Ectodermal cell (in vitro differentiated cells): ENCODE data around the gene HES1.
"Not testable (repeated sequence)": the region's sequence is repeated elsewhere in the genome, so short reads cannot be mapped to it uniquely, and the experiment has no call there.

Experiments
- H3K27ac ChIP-seq: 2 replicates; pipeline ENCODE4 v1.7.0; 2013; ENCODE audit warnings: mild to moderate bottlenecking, low read depth, low read length; ENCODE audit not compliant: insufficient read depth, poor library complexity, severe bottlenecking
- H3K27me3 ChIP-seq: 2 replicates; pipeline ENCODE4 v1.7.0; 2013; ENCODE audit warnings: mild to moderate bottlenecking, low read length; ENCODE audit not compliant: insufficient read depth, control insufficient read depth, poor library complexity, severe bottlenecking
- H3K36me3 ChIP-seq: one replicate; pipeline ENCODE4 v1.7.0; 2013; ENCODE audit warnings: low read length; ENCODE audit not compliant: control insufficient read depth, insufficient read depth
- H3K4me1 ChIP-seq: one replicate; pipeline ENCODE4 v1.7.0; 2013; ENCODE audit warnings: low read length; ENCODE audit not compliant: control insufficient read depth, insufficient read depth
- H3K4me3 ChIP-seq: 2 replicates; pipeline ENCODE4 v1.7.0; 2013; ENCODE audit warnings: low read depth, low read length, control low read depth; ENCODE audit not compliant: insufficient read depth
- H3K9me3 ChIP-seq: 2 replicates; pipeline ENCODE4 v1.7.0; 2013; ENCODE audit warnings: mild to moderate bottlenecking, low read length, moderate library complexity; ENCODE audit not compliant: control insufficient read depth
- WGBS, 2 experiments: methylation state at CpG; one replicate each; pipeline ENCODE4 v1.1.7; 2013; ENCODE audit warnings: missing lambda C conversion rate in 2 of 2; 5-methylcytosine and 5-hydroxymethylcytosine counted together

HES1 gene

DNA sequence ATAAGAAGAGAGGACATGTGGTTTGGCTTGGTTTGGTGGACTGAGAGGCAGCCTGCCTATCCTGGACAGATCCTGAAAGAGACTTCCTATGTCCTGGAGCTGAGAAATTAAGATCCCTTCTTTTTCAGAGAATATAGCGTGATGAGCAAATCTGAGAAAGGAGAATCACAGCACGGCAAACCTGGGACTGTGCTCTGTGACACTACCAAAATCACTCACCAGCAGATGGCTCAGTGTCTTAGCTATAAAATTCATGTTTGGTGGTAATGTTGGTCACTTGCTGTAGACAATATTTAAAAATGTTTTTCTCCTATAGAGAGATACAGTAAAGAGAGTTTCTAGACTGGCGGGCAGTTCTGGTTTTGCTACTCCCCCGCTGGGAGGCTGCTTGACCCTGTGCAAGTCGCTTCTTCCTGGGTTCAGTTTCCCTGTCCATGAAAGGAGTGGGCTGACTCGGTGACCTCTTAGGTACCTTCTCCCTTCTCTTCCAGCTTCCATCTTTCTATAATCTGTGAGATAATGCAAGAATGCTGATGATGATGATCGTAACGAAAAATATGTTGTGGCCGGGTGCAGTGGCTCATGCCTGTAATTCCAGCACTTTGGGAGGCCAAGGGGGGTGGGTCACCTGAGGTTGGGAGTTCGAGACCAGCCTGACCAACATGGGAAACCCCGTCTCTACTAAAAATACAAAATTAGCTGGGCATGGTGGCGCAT is 7.6 kb upstream of the HES1 start:
- WGBS, 2 experiments: 94 to 95% methylated on average over 11 to 12 of the region's 12 CpGs
- Histone ChIP-seq H3K4me3 (no peak overlapping the region), H3K4me1 (peaks cover 41% of the 10 kb centered on the region), H3K27me3 (peaks cover 23% of the 10 kb centered on the region), H3K27ac (no peak overlapping the region), H3K9me3 (no peaks in the 10 kb centered on the region), H3K36me3 (no peaks in the 10 kb centered on the region)

DNA sequence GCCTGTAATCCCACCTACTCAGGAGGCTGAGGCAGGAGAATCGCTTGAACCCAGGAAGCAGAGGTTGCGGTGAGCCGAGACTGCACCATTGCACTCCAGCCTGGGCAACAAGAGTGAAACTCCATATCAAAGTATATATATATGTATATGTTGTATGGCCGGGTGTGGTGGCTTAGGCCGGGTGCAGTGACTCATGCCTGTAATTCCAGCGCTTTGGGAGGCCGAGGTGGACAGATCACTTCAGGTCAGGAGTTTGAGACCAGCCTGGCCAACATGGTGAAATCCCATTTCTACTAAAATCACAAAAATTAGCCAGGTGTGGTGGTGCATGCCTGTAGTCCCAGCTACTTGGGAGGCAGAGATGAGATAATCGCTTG is 7.0 kb upstream of the HES1 start:
- H3K27me3 ChIP-seq: peaks cover 28% of the 10 kb centered on the region
- not testable (repeated sequence) for H3K4me3 ChIP-seq, H3K9me3 ChIP-seq, H3K36me3 ChIP-seq, H3K27ac ChIP-seq
- WGBS, 2 experiments: 90 to 98% methylated on average over 8 of the region's 8 CpGs
- H3K4me1 ChIP-seq: peaks cover 41% of the 10 kb centered on the region

- WGBS, 2 experiments: 7 to 11% methylated on average over 7 of the region's 7 CpGs
- H3K27me3 ChIP-seq: peaks cover 28% of the 10 kb centered on the region
- no peaks in the 10 kb centered on the region for H3K9me3 ChIP-seq
- H3K4me1 ChIP-seq: peaks cover 41% of the 10 kb centered on the region
- peak overlapping the region; percentile 26 for H3K27ac ChIP-seq
- H3K4me3 ChIP-seq: peak overlapping the region; percentile 6
- H3K36me3 ChIP-seq: no peaks in the 10 kb centered on the region
Measured at GRCh38 chr3:194129581-194130133, 6.3 kb upstream of the HES1 start.

DNA sequence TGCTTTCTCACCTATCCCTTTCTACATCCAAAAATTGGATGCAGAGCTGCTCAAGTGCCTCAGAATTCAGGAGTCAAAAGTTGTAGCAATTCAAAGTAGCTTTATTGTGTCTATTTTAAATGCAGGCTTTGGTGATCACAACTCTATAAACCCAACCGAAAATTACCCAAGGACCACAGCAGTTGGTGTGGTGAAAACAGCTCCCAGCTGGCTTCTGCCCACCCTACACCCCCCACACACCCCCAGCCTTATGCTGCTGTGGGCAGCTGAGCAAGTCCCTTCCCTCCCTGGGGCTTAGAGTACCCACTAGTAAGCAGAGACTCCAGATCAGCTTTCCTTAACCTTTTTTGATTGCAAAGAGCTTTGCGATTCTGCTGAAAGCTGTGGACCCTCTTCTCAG is 5.8 kb upstream of the HES1 start:
- WGBS, 2 experiments: 60 to 83% methylated on average over 2 of the region's 2 CpGs
- Histone ChIP-seq H3K4me1 (peaks cover 41% of the 10 kb centered on the region), H3K27ac (peak overlapping the region; percentile 26), H3K27me3 (peaks cover 28% of the 10 kb centered on the region), H3K36me3 (no peaks in the 10 kb centered on the region), H3K4me3 (peak overlapping the region; percentile 6), H3K9me3 (no peaks in the 10 kb centered on the region)

DNA sequence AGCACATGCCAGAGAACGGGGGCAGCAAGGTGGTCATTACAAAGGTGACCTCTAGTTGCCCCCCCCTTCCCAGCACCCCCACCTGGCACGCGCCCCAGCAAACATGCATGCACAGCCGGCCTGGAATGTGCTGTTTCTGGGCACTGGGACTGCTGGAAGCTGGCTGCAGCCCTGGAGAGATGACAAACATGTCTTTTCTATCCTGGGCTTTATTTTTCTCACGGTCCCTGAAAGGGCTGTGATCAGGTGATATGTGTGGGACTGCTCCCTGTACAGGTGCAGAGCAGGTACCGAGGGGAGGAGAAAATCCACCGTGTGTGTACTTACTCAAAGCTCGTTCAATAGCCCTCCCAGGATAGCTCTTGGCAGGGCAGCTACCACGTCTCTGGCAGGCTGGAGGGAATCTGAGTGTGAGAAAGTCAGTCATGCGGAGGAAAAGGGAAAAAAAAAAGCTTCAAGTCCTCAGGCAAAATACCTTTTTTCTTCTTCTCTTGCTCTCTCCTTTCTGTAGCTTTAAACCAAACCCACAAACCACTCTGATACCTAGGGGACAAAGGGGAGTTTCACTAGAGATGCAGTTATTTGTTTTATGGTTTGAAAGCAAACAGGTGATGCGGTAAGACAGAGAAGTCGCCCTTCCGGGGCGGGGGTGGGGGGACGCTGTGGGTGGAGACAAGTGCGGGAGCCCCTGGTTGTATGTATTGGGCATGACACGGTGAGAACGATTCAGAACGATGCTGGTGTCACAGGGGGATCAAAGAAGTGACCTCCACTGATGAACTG is 5.0 kb upstream of the HES1 start:
- Histone ChIP-seq H3K9me3 (no peaks in the 10 kb centered on the region), H3K27me3 (peaks cover 28% of the 10 kb centered on the region), H3K4me3 (no peak overlapping the region), H3K36me3 (no peaks in the 10 kb centered on the region), H3K4me1 (peaks cover 41% of the 10 kb centered on the region), H3K27ac (no peak overlapping the region)
- WGBS, 2 experiments: 29 to 30% methylated on average over 18 to 19 of the region's 19 CpGs

DNA sequence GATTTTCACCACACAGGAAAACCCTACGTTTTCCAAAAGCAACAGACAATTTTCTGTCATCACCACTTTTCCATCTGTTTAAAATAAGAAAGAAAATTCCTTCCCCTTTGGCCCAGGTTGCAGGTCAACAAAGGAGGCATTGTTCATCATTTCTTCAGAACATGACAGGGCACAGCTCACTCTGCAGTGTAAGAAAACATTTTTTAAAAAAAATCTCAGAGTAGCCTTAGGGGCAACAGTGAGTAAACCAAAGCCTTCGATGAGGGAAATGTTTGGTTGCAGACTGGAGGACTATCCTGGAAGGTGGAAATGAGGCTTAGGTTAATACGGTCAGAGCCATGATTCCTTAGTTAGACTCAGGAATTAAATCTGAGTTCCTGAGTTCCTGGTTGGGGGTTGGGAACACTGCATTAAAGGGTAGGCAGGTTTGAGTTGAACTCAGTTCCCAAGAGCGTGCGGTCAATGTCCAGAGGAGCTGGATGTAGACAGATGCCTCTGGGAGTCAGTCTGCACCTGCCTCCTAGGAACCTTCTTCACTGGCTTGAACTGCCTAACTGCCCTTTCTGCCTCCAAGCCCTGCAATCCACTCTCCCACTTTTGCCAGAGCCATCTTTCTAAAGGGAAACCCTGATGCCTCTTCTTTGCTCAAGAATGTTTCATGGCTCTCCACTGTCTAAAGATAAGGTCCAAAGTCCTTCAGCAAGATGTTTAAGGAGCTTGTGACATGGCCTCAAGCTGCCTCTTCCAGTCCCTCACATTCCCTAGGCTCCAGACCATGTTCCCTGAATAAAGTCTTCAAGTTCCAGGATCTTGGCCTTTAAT is 3.3 kb upstream of the HES1 start:
- H3K27me3 ChIP-seq: peaks cover 37% of the 10 kb centered on the region
- H3K36me3 ChIP-seq: no peaks in the 10 kb centered on the region
- no peak overlapping the region for H3K27ac ChIP-seq
- no peak overlapping the region for H3K4me3 ChIP-seq
- H3K4me1 ChIP-seq: peaks cover 41% of the 10 kb centered on the region
- H3K9me3 ChIP-seq: no peaks in the 10 kb centered on the region
- WGBS, 2 experiments: 59 to 61% methylated on average over 5 of the region's 5 CpGs

DNA sequence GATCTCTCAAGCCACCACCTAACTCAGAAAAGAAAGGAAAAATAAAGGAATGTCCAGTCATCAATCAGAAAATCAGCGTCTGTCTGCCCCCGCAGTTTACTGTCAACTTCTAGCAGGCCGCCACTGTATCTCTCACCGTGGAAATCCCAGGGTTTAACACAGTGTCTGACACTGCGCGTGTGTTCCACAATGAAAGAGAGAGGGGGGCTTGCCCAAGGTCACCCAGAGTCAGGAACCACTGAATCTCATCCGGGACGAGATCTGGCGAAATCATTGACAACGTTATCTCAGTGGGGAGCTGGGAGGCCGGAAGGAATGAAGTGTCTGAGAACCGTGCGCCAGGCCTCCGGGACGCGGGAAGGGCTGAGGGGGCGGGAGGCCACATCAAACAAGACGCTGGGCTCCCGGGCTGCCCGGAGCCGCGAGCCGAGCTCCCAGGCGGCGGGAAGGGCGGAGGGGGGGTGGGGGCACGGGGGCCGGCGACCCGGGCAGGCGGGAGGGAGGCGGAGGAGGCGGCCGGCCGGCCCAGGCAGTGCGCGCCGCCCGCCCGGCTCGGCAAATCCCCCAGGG is 2.2 kb upstream of the HES1 start:
- H3K27me3 ChIP-seq: peaks cover 46% of the 10 kb centered on the region
- H3K36me3 ChIP-seq: no peaks in the 10 kb centered on the region
- no peak overlapping the region for H3K27ac ChIP-seq
- H3K4me3 ChIP-seq: peak overlapping the region; percentile 18
- WGBS, 2 experiments: 6% methylated on average over 41 of the region's 41 CpGs
- H3K4me1 ChIP-seq: peaks cover 48% of the 10 kb centered on the region
- no peaks in the 10 kb centered on the region for H3K9me3 ChIP-seq

GRCh38 chr3:194134231-194134756 is 1.7 kb upstream of the HES1 start:
- Histone ChIP-seq H3K27me3 (peaks cover 46% of the 10 kb centered on the region), H3K36me3 (no peaks in the 10 kb centered on the region), H3K4me3 (peak overlapping the region; percentile 65), H3K4me1 (peaks cover 52% of the 10 kb centered on the region), H3K27ac (peak overlapping the region; percentile 85), H3K9me3 (no peaks in the 10 kb centered on the region)
- WGBS, 2 experiments: 1% methylated on average over 70 to 71 of the region's 71 CpGs

DNA sequence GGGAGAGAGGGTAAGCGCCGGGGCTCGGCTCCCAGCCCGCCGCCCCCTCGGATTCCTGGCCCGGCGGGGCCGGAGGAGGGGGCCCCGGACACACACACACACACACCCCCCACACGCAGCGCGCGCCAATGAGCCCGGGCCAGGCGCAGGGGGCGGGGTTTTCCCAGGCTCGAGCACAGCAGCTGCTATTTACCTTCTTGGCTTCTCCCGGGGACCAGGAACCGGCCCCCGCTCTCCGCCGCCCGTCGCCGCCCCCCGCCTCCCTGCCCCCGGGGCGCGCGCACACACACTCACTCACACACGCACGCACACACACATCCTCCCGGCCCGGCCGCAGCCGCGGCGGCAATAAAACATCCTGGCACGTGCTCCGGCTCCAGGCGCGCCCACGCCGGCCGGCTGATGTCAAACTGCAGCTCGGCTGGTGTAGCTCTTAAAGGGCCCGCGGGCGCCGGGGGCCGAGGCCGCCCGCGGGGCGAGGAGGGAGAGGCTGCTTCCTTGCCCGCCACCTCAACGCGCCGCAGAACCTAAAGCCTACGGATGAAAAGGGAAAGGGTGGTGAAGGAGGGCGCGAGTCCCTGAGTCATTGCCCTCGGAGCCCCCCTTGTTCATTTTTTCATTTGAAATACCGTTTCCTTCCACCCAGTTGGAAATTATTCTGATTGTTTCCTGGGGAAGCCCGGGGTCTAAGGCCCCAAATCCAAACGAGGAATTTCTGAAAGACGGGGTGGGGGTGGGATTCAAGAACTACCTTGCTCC is 1.0 kb upstream of the HES1 start:
- Histone ChIP-seq H3K4me1 (peaks cover 52% of the 10 kb centered on the region), H3K27me3 (peaks cover 46% of the 10 kb centered on the region), H3K9me3 (no peaks in the 10 kb centered on the region), H3K36me3 (no peaks in the 10 kb centered on the region), H3K4me3 (peak overlapping the region; percentile 65), H3K27ac (peak overlapping the region; percentile 85)
- WGBS, 2 experiments: 0% methylated on average over 66 to 68 of the region's 68 CpGs
